ENCODE data around the gene NCEH1.

DNA sequence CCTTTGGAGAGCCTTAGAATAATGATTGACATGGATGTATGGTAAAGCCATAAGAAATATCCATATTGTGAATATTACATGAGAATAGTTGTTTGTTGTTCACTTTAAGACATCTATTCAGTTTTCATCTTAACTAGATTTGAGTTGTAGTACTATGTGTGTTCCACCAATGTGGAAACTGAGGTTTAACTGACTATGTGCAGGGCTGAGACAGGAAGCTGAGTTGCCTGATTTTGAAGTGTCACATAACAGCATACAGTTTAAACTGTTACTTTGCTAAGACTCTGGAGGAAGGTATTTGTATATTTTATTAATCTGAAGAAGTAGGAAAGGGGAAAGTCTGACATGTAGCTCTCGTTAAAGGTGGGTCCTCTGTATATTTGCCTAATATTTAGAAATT is 41.8 kb upstream of the NCEH1 start:
- TF ChIP-seq NRF1 (IDR thresholded peaks at IDR 0.05; ENCODE audit: low read depth, low read length), result no peak
- TF ChIP-seq CHD2 (IDR thresholded peaks at IDR 0.05; ENCODE audit: low read length, partially characterized antibody), result no peak
- no peak for TF ChIP-seq CTCF (IDR thresholded peaks at IDR 0.05)
- no peak for TF ChIP-seq USF1 (IDR thresholded peaks at IDR 0.05; ENCODE audit: borderline replicate concordance, low read depth)
- TF ChIP-seq EP300 (IDR thresholded peaks at IDR 0.05; ENCODE audit: borderline replicate concordance in 1 of 2, low read depth in 1 of 2, low read length in 1 of 2), result no peak
- TF ChIP-seq, protein P1, sequence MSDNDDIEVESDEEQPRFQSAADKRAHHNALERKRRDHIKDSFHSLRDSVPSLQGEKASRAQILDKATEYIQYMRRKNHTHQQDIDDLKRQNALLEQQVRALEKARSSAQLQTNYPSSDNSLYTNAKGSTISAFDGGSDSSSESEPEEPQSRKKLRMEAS (IDR thresholded peaks at IDR 0.05; ENCODE audit: low read depth), result no peak
- TF ChIP-seq TCF12 (IDR thresholded peaks at IDR 0.05), result no peak
- no peak for TF ChIP-seq RFX5 (IDR thresholded peaks at IDR 0.05; ENCODE audit: low read length)
- no peak for TF ChIP-seq NFIC (IDR thresholded peaks at IDR 0.05; ENCODE audit: borderline replicate concordance)
- TF ChIP-seq IRF3 (IDR thresholded peaks at IDR 0.05; ENCODE audit: low read depth, low read length), result no peak
- TF ChIP-seq SIN3A (IDR thresholded peaks at IDR 0.05; ENCODE audit: borderline replicate concordance, low read depth, low read length), result no peak
- TF ChIP-seq POLR2AphosphoS5 (IDR thresholded peaks at IDR 0.05; ENCODE audit: low read depth, low read length), result no peak
